Liver (tissue), 9 donors: ENCODE data around the gene GNAT1. TPM values are rescaled to one million over a fixed set of nuclear protein-coding genes. Genes with fewer than 3 reads are reported as not detected.

Experiments used
- DNase-seq: peaks from one replicate; pipeline ENCODE4 v3.0.0-alpha.2; 2017; ENCODE audit warnings: low spot score
- H3K27ac ChIP-seq, 2 donors: one replicate each; pipeline ENCODE4 v1.7.0; 2013; ENCODE audit warnings: inconsistent platforms in 2 of 2, low read length in 2 of 2, control low read depth in 1 of 2, low read depth in 1 of 2, mild to moderate bottlenecking in 1 of 2
- H3K27me3 ChIP-seq, 4 donors: one replicate each; pipeline versions ENCODE4 v1.6.1 to v1.7.0; 2013; ENCODE audit warnings: low read length in 3 of 4, inconsistent platforms in 1 of 4, mild to moderate bottlenecking in 1 of 4, moderate library complexity in 1 of 4; ENCODE audit not compliant: control insufficient read depth in 4 of 4, insufficient read depth in 4 of 4
- H3K36me3 ChIP-seq, 4 donors: one replicate each; pipeline versions ENCODE4 v1.6.1 to v1.7.0; 2013; ENCODE audit warnings: low read length in 3 of 4, mild to moderate bottlenecking in 3 of 4, low read depth in 1 of 4, moderate library complexity in 1 of 4; ENCODE audit not compliant: control insufficient read depth in 4 of 4, insufficient read depth in 3 of 4
- H3K4me1 ChIP-seq, 4 donors: one replicate each; pipeline versions ENCODE4 v1.6.1 to v1.7.0; 2013; ENCODE audit warnings: low read length in 3 of 4, mild to moderate bottlenecking in 3 of 4, moderate library complexity in 1 of 4; ENCODE audit not compliant: control insufficient read depth in 4 of 4, insufficient read depth in 4 of 4
- H3K4me3 ChIP-seq, 3 donors: one replicate each; pipeline versions ENCODE4 v1.6.1 to v1.7.0; 2013; ENCODE audit warnings: low read length in 3 of 3, control low read depth in 1 of 3, low read depth in 1 of 3, mild to moderate bottlenecking in 1 of 3
- H3K9ac ChIP-seq, 2 donors: one replicate each; pipeline ENCODE4 v1.7.0; 2013; ENCODE audit warnings: low read length in 2 of 2, mild to moderate bottlenecking in 2 of 2, moderate library complexity in 2 of 2, control low read depth in 1 of 2, low read depth in 1 of 2
- H3K9me3 ChIP-seq, 4 donors: one replicate each; pipeline versions ENCODE4 v1.6.1 to v1.7.0; 2013; ENCODE audit warnings: low read length in 3 of 4; ENCODE audit not compliant: control insufficient read depth in 4 of 4
- ATF3 ChIP-seq: IDR thresholded peaks from 2 replicates; pipeline ENCODE4 v1.6.1; 2016; ENCODE audit warnings: antibody characterized with exemption
- CTCF ChIP-seq: fragments of 150-350 bp; IDR thresholded peaks from 2 replicates; pipeline ENCODE4 v1.5.1; 2017; ENCODE audit warnings: improper control_type of control experiment, low read depth, low read length; ENCODE audit not compliant: missing input control
- EGR1 ChIP-seq, 2 donors: IDR thresholded peaks; 2 replicates each; pipeline ENCODE4 v1.6.1; 2016 to 2018; ENCODE audit warnings: antibody characterized with exemption in 2 of 2, low read depth in 2 of 2
- FOXA1 ChIP-seq: IDR thresholded peaks from 2 replicates; pipeline ENCODE4 v1.6.1; 2016; ENCODE audit warnings: antibody characterized with exemption
- FOXA2 ChIP-seq: IDR thresholded peaks from 2 replicates; pipeline ENCODE4 v1.6.1; 2016; ENCODE audit warnings: antibody characterized with exemption
- GABPA ChIP-seq, 2 donors: IDR thresholded peaks in 1 of 2; conservative IDR thresholded peaks in 1 of 2; 2 replicates each; pipeline ENCODE4 v1.6.1; 2016; ENCODE audit warnings: antibody characterized with exemption in 2 of 2, mild to moderate bottlenecking in 1 of 2, moderate library complexity in 1 of 2
- HNF4A ChIP-seq, 2 donors: conservative IDR thresholded peaks; 2 replicates each; pipeline ENCODE4 v1.6.1; 2016; ENCODE audit warnings: antibody characterized with exemption in 2 of 2, mild to moderate bottlenecking in 2 of 2
- HNF4G ChIP-seq: IDR thresholded peaks from 2 replicates; pipeline ENCODE4 v1.6.1; 2016; ENCODE audit warnings: antibody characterized with exemption
- JUND ChIP-seq, 2 donors: IDR thresholded peaks; 2 replicates each; pipeline ENCODE4 v1.6.1; 2016; ENCODE audit warnings: antibody characterized with exemption in 2 of 2
- MAX ChIP-seq: IDR thresholded peaks from 2 replicates; pipeline ENCODE4 v1.6.1; 2016; ENCODE audit warnings: antibody characterized with exemption
- NR2F2 ChIP-seq: IDR thresholded peaks from 2 replicates; pipeline ENCODE4 v1.6.1; 2016; ENCODE audit warnings: antibody characterized with exemption
- RAD21 ChIP-seq, 2 donors: IDR thresholded peaks; 2 replicates each; pipeline ENCODE4 v1.6.1; 2016; ENCODE audit warnings: antibody characterized with exemption in 2 of 2, mild to moderate bottlenecking in 2 of 2
- REST ChIP-seq: IDR thresholded peaks from 2 replicates; pipeline ENCODE4 v1.6.1; 2016; ENCODE audit warnings: antibody characterized with exemption, mild to moderate bottlenecking
- RXRA ChIP-seq, 2 donors: IDR thresholded peaks; 2 replicates each; pipeline ENCODE4 v1.6.1; 2017 to 2018; ENCODE audit warnings: antibody characterized with exemption in 2 of 2, mild to moderate bottlenecking in 1 of 2
- SP1 ChIP-seq: IDR thresholded peaks from 2 replicates; pipeline ENCODE4 v1.6.1; 2018; ENCODE audit warnings: antibody characterized with exemption, mild to moderate bottlenecking
- TAF1 ChIP-seq: conservative IDR thresholded peaks from 2 replicates; pipeline ENCODE4 v1.6.1; 2016; ENCODE audit warnings: antibody characterized with exemption, mild to moderate bottlenecking
- YY1 ChIP-seq: IDR thresholded peaks from 2 replicates; pipeline ENCODE4 v1.6.1; 2016; ENCODE audit warnings: antibody characterized with exemption, mild to moderate bottlenecking
- ZBTB33 ChIP-seq: IDR thresholded peaks from 2 replicates; pipeline ENCODE4 v1.6.1; 2016; ENCODE audit warnings: antibody characterized with exemption
- WGBS: extraction: QIAGEN DNeasy Blood & Tissue Kit; methylation state at CpG from one replicate; pipeline ENCODE4 v1.1.7; 2013; 5-methylcytosine and 5-hydroxymethylcytosine counted together
- polyA plus RNA-seq, 2 donors: library from polyadenylated mRNA; stranded (reverse) in 1 of 2; unstranded in 1 of 2; fragments of 200-250 nt in 1 of 2; fragments of >200 nt in 1 of 2; fragmentation: Nextera tagmentation in 1 of 2; extraction: Ambion mirVana in 1 of 2; gene quantifications; one replicate each; pipeline versions ENCODE4 v1.2.1 to v1.2.3, GENCODE V29; 2013 to 2015
- total RNA-seq, 2 donors: library from RNA; depleted of rRNA; stranded (reverse); fragments of >200 nt; gene quantifications; one replicate each; pipeline ENCODE4 v1.2.3, GENCODE V29; 2014
- donor health status: healthy.
- donor health status: healthy.
- donor health status: healthy.
- donor health status: healthy.
- donor health status: healthy.

Gene GNAT1
- total and polyA plus RNA-seq, 4 donors = 0.08 TPM; not detected in 3

GRCh38 chr3:50242381-50242770 is 51.0 kb downstream of the GNAT1 start:
- Histone ChIP-seq H3K9ac (no peak overlapping the region), H3K27me3 (no peaks in the 10 kb centered on the region), H3K27ac (peak overlapping the region; percentile 83 to 87), H3K4me1 (peaks cover 18 to 91% (median 72%) of the 10 kb centered on the region in 4 donors), H3K4me3 (no peak overlapping the region), H3K36me3 (no peaks in the 10 kb centered on the region), H3K9me3 (no peaks in the 10 kb centered on the region)
- DNase-seq = no peak
- TF ChIP-seq MAX (no peak), RXRA (IDR thresholded peaks at IDR 0.05) (no peak)
- WGBS = 61% methylated on average over 3 of the region's 3 CpGs

GRCh38 chr3:50242851-50243542 is 51.6 kb downstream of the GNAT1 start:
- Histone ChIP-seq H3K9ac (no peak overlapping the region), H3K9me3 (no peaks in the 10 kb centered on the region), H3K4me3 (no peak overlapping the region), H3K27ac (peak overlapping the region; percentile 83 to 87), H3K27me3 (no peaks in the 10 kb centered on the region), H3K4me1 (peaks cover 17 to 90% (median 70%) of the 10 kb centered on the region in 4 donors), H3K36me3 (no peaks in the 10 kb centered on the region)
- TF ChIP-seq ZBTB33 (no peak), FOXA1 (no peak), YY1 (peak; percentile 90), GABPA (IDR thresholded peaks at IDR 0.05 in 1 of 2, conservative IDR thresholded peaks at IDR 0.05 in 1 of 2) (peak; percentile 13 to 50), RXRA (IDR thresholded peaks at IDR 0.05) (peak; percentile 36 to 80)
- no peak for DNase-seq
- 63% methylated on average over 14 of the region's 14 CpGs for WGBS

- H3K4me3 ChIP-seq = no peak overlapping the region
- no peaks in the 10 kb centered on the region for H3K36me3 ChIP-seq
- H3K27ac ChIP-seq = peak overlapping the region; percentile 83 to 87
- peaks cover 14 to 90% (median 70%) of the 10 kb centered on the region in 4 donors for H3K4me1 ChIP-seq
- no peaks in the 10 kb centered on the region for H3K27me3 ChIP-seq
- WGBS = 91% methylated on average over 4 of the region's 4 CpGs
- no peak overlapping the region for H3K9ac ChIP-seq
- DNase-seq = no peak
- H3K9me3 ChIP-seq = no peaks in the 10 kb centered on the region
- TF ChIP-seq TAF1 (no peak), YY1 (no peak), ATF3 (no peak), RXRA (IDR thresholded peaks at IDR 0.05) (no peak), GABPA (IDR thresholded peaks at IDR 0.05 in 1 of 2, conservative IDR thresholded peaks at IDR 0.05 in 1 of 2) (no peak), SP1 (no peak), RAD21 (IDR thresholded peaks at IDR 0.05) (no peak), ZBTB33 (no peak), FOXA2 (no peak), HNF4G (no peak), NR2F2 (no peak), REST (no peak), CTCF (no peak), HNF4A (conservative IDR thresholded peaks at IDR 0.05) (no peak), JUND (IDR thresholded peaks at IDR 0.05) (no peak), EGR1 (IDR thresholded peaks at IDR 0.05; ENCODE audit: low read depth in 2 of 2) (no peak), FOXA1 (no peak)
These were observed 52.1 kb downstream of the GNAT1 start for GRCh38 chr3:50243543-50243895.
